IPS-11a (cell line): ENCODE results near the gene OSBPL5.

Experiments
- H3K4me3 ChIP-seq: one replicate; pipeline ENCODE4 v1.5.1; 2013; ENCODE audit warnings: low read depth, low read length, control low read depth

OSBPL5 gene

GRCh38 chr11:3060436-3061025, 104.6 kb downstream of the OSBPL5 start:
- H3K4me3 ChIP-seq: no peak overlapping the region

DNA sequence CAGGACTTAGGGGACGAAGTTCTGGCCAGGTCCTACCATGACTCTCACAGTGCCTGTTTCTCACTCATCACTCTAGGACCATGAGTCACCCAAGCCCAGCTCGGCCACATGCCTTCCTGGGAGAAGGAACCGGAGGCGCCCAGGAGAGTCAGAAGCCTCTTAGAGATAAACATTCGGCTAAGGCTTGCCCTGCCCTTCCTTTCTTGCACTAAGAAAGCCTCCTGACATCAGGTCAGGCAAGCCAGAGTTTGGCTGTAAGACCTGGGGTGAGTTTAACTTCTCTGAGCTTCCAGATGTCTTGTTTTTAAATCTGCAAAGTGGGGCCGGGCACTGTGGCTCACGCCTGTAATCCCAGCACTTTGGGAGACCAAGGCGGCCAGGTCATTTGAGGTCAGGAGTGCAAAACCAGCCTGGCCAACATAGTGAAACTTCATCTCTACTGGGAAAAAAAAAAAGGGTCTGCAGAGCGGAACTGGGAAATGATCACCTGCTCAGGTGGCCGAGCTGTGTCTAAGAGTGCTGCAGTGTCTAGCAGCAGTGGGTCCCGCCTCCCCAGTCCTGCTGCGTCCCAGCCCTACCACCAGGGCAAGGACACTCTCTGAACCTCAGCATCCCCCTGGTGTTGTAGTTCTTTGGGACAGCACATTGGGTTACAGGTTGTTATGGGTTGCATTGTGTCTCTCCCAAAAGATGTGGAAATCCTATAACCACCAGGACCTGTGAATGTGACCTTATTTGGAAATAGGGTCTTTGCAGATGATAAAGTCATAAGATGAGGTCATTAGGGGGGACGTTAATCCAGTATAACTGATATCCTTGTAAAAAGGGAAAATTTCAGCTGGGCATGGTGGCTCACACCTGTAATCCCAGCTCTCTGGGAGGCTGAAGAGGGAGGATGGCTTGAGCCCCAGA, 106.1 kb downstream of the OSBPL5 start:
- H3K4me3 ChIP-seq: no peak overlapping the region

DNA sequence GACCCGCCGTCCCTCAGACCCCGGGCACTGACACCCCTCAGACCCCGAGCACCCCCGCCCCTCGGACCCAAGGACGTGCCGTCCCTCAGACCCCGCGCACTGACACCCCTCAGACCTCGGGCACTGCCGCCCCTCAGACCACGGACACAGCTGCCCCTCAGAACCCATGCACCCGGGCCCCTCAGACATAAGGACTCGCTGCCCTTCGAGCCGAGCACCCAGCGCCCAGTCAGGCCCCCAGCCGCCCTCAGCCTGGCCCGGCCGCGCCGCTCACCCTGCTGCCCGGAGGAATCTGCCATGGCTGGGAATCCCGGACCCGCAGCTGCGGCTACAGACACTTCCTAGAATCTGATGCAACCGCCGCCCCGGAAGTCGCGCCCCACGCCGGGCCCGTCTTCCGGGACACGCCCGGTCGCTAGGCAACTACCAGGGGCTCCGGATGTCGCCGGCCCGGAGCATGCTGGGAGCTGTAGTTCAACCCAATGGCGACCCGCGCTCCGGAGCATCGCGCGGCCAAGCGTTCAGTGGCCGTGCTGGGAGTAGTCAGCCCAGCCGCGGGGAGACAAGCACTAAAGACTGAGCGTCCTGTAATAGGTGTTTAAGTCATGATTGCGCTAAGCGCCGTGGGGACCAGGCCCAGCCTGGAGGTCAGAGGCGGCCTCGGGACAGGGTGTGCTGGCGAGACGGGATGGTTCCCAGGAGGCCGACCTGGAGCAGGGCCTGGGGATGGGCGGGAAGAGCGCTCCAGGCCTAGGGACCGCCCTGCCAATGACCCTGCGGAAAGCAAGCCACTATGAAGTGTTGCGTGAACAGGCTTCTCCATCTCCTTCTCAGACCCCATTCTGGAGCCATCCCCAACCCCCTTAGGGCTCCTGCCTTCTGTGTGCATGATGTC, 107.8 kb downstream of the OSBPL5 start, which contains the start of gene CARS1:
Gene CARS1 (minus strand): TSS at position 355 of the 895 bp plus-strand sequence. CDS start 56 bp downstream, at position 299.
- peak within 1 kb of the TSS; percentile 93 for H3K4me3 ChIP-seq

DNA sequence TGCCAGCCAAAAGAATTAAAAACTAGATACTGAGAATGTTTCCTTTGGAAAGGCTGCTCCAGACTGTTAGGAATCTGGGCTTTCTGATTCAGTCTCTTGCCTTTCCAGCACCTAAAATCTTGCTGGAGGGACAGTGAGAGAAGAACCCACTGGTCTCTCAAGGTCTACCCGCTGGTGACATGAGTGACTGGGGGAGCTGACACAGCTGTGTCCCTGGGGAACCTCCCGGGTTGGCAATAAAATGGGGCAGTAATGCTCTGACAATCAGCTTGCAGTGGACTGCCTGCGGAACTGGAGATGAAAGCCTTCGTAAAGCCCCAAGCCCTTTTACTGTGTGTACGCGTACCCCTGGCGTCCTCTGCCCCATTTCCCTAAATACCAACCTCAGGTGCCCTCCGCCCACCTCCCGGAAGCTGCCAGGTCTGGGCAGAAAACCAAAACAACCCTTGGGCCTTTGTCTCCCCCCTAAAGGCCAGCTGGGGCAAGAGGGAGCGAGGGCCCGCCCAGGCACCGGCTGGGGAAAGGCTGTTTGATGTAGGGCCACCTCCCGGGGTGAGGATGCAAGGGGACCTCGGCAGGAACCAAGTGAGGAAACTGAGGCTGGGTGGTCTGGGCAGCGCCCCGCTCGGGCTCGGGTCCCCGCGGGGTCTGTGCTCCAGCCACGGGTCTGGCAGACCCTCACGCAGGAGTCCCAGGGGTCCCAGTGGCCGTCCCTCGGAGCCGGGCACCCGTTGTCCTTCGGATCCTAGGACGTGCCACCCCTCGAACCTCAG, 108.6 kb downstream of the OSBPL5 start:
- peak overlapping the region; percentile 93 for H3K4me3 ChIP-seq

GRCh38 chr11:3055891-3056290, 109.2 kb downstream of the OSBPL5 start:
- H3K4me3 ChIP-seq: peak overlapping the region; percentile 93

DNA sequence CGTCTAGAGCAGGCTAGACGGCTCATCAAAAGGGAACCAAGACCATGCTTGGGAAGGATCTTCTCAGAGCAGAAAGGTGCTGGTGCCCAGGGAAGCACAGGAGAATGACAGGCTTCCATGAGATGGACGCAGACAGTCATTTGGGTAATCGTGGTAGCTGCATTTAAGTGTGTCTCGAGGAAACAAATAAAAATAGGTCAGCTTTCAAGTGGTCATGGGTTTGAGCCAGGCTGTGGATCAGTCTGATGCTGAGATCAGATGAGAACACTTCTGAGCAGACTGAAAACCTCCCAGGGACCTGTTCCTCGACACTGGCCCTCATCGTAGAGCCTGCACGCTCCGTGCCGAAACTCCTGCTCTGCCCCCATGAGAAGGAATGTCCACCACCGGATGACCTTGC, 112.5 kb downstream of the OSBPL5 start:
- H3K4me3 ChIP-seq: no peak overlapping the region

GRCh38 chr11:3052109-3052479, 113.0 kb downstream of the OSBPL5 start:
- H3K4me3 ChIP-seq: no peak overlapping the region

GRCh38 chr11:3051196-3052108, 113.7 kb downstream of the OSBPL5 start:
- no peak overlapping the region for H3K4me3 ChIP-seq

DNA sequence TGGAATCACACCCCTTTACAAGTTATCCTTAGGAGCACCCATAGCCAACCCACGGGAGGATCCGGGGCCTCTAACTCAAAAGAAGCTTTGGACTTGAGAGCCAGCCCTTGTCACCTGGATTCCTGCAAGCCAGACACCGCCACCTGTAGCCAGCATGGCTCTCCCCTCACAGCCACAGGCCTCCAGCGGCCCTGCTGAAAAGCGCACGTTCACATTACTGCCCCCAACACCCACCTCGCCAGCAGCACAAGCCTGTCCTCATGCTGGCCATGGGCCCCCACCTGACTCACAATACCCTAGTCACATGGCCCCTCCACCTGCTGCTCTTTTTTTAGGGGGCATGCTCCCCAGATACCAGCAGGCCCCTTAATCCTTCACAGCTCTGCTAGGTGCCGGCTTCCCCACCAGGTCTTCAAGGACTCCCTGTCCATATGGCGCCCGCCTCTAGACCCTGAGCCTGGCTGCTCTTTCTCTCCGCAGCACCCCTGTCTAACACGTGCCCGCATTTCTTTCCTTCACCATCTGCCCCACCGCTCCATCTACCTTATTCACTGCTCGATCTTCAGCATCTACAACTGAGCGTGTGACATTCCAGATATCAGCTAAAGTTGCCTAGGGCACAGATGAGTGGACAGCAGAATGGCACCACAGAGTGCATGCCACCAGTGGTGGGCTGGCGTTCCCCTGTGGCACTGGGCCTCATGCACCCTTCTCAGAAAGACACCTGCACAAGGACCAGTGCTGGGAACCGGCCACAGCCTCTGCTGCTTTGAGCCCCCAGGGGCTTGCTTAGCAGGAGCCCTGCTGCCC, 114.5 kb downstream of the OSBPL5 start:
- H3K4me3 ChIP-seq: no peak overlapping the region

GRCh38 chr11:3049430-3050243, 115.5 kb downstream of the OSBPL5 start:
- no peak overlapping the region for H3K4me3 ChIP-seq

- no peak overlapping the region for H3K4me3 ChIP-seq
Observed at GRCh38 chr11:3047637-3048036, 117.5 kb downstream of the OSBPL5 start.

GRCh38 chr11:3046641-3047040, 118.5 kb downstream of the OSBPL5 start:
- no peak overlapping the region for H3K4me3 ChIP-seq

DNA sequence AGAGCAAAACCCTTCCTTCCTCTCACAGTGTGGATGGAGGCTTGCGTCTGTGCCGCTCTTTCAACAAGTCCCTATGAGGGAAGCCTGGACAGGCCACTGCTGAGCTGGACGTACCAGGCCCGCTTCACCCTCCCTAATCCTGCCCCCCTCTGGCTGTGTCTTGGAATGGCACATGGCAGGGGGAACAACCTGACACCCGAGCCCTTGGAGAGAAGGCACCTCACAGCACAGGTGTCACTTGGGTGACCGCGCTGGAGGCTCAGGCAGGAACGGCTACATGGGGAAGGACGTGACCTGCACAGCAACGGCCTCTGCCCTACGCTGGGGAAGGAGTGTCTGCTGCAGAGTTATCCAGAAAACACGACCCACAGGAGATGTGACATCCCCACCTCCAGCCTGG, 118.9 kb downstream of the OSBPL5 start:
- no peak overlapping the region for H3K4me3 ChIP-seq

DNA sequence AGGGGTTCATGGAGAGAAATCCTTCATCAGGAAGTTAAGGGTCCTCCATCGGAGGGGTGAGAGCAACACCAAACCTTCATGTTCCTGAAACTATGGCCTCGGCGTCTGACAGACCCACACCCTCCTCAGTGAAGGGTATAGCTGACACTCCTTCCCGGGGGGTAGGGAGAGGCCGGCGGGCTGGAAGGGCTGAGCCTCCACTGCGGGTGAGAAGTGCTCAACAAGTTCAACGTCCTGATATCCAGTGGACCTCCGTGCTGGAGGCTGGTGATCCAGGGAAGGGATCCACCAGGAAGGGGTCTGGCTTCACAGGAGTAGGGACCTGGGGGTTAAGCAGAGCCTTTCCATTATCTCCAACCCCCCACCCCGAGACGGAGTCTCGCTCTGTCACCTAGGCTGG, 120.2 kb downstream of the OSBPL5 start:
- no peak overlapping the region for H3K4me3 ChIP-seq

DNA sequence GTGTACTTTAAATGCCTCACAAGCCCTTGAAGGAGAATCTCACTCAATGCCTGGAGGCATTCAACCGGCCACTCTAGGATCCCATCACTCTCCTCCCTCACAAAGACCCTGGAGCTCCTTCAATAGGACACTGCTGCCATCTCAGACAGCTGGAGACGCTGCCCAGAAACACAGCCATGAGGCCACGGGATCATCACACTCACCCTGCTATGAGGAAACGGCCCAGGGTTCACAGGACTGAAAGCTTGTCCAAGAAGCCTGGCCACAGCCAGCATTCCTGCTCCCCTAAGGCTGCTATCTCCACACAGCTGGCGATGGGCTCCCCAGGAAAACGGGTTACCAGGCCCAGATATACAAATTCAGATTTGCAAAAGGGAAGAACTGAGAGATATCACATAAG, 121.1 kb downstream of the OSBPL5 start:
- no peak overlapping the region for H3K4me3 ChIP-seq

- no peak overlapping the region for H3K4me3 ChIP-seq
Observed at GRCh38 chr11:3043315-3043871, 121.7 kb downstream of the OSBPL5 start.

DNA sequence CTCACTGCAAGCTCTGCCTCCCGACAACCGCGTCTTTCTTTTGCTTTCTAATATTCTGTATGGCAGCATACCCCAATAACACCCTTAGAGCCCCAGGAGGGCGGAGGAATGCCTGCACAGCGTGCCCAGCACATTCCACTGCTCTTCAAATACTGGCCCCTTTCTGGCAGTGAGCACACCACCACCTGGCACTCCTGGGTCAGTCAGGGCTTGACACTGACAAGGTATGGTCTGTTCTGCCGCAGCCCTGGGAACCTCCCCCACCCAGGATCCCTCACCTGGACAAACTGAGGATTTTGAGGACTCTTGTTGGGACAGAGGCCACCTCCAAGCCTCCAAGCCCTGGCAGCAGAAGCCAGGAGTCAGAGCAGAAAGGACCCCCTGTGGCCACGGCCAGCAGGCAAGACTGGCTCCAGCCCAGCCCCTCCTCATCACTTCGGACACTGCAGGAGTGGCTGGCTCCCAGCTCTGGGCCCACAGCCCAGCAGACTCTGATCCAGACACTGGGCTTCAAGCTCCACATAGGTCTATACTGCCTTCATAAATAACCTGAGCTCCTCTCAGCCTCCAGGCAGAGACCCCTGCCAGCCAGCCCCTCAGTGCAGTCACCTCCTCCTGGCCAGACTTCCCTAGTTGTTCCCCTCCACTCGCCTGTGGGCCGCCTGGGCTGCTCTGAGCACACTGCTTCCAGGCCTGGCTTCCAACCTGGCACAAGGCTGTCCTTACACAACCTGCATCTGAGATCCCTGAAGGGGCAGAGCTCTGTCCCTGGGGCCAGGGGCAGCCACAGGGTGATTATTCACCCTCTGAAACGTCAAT, 122.4 kb downstream of the OSBPL5 start:
- no peak overlapping the region for H3K4me3 ChIP-seq
